SK-N-SH treated with all-trans-retinoic acid at 6 μM for 48 hours (cell line): ENCODE results near the gene RECK.

Experiments
- ATAC-seq: fragments of 200-7000 bp; cut with Tn5 transposase; 3 replicates; pipeline ENCODE4 v1.9.1; 2020; ENCODE audit warnings: mild to moderate bottlenecking, moderate library complexity
- ARNTL ChIP-seq: fragments of 450-650 bp; formaldehyde crosslinking; IDR thresholded peaks from 2 replicates; pipeline ENCODE4 v1.5.0; 2020; ENCODE audit warnings: low read depth, mild to moderate bottlenecking, moderate library complexity, borderline replicate concordance
- BACH2 ChIP-seq: fragments of 250-450 bp; sonication (Bioruptor Pico); IDR thresholded peaks from 2 replicates; pipeline ENCODE4 v1.9.0; 2021; ENCODE audit warnings: mild to moderate bottlenecking, borderline replicate concordance
- CREB5 ChIP-seq: fragments of 250-450 bp; sonication (Bioruptor Pico); IDR thresholded peaks from 2 replicates; pipeline ENCODE4 v1.5.1; 2020; ENCODE audit warnings: low read depth, mild to moderate bottlenecking, moderate library complexity
- CSDC2 ChIP-seq: fragments of 250-450 bp; sonication (Bioruptor Pico); IDR thresholded peaks from 2 replicates; pipeline ENCODE4 v1.5.0; 2020; ENCODE audit warnings: mild to moderate bottlenecking, moderate library complexity
- CSRNP3 ChIP-seq: fragments of 250-450 bp; sonication (Bioruptor Pico); IDR thresholded peaks from 2 replicates; pipeline ENCODE4 v1.5.1; 2021; ENCODE audit warnings: mild to moderate bottlenecking, moderate library complexity
- ESRRG ChIP-seq: fragments of 250-450 bp; sonication (Bioruptor Pico); IDR thresholded peaks from 2 replicates; pipeline ENCODE4 v1.6.1; 2021; ENCODE audit warnings: mild to moderate bottlenecking
- GLIS3 ChIP-seq: fragments of 250-450 bp; sonication (Bioruptor Pico); IDR thresholded peaks from 2 replicates; pipeline ENCODE4 v1.5.0; 2020; ENCODE audit warnings: mild to moderate bottlenecking, moderate library complexity
- ISL1 ChIP-seq: fragments of 250-450 bp; sonication (Bioruptor Pico); IDR thresholded peaks from 2 replicates; pipeline ENCODE4 v2.1.2; 2022; ENCODE audit warnings: mild to moderate bottlenecking, moderate library complexity
- OSR1 ChIP-seq: fragments of 250-450 bp; sonication (Bioruptor Pico); IDR thresholded peaks from 2 replicates; pipeline ENCODE4 v1.8.0; 2022; ENCODE audit warnings: moderate library complexity, mild to moderate bottlenecking, inconsistent platforms
- PATZ1 ChIP-seq: fragments of 250-450 bp; sonication (Bioruptor Pico); IDR thresholded peaks from 2 replicates; pipeline ENCODE4 v1.8.0; 2020; ENCODE audit warnings: mild to moderate bottlenecking, moderate library complexity, borderline replicate concordance
- POU6F1 ChIP-seq: fragments of 250-450 bp; sonication (Bioruptor Pico); IDR thresholded peaks from 2 replicates; pipeline ENCODE4 v1.8.0; 2021; ENCODE audit warnings: low read depth, mild to moderate bottlenecking, moderate library complexity, borderline replicate concordance
- PPARA ChIP-seq: fragments of 250-450 bp; sonication (Bioruptor Pico); IDR thresholded peaks from 2 replicates; pipeline ENCODE4 v1.5.0; 2020; ENCODE audit warnings: mild to moderate bottlenecking, borderline replicate concordance
- RARB ChIP-seq: fragments of 250-450 bp; sonication (Bioruptor Pico); IDR thresholded peaks from 2 replicates; pipeline ENCODE4 v1.8.0; 2021; ENCODE audit warnings: mild to moderate bottlenecking, moderate library complexity
- SNAI2 ChIP-seq: fragments of 250-450 bp; sonication (Bioruptor Pico); IDR thresholded peaks from 2 replicates; pipeline ENCODE4 v1.5.0; 2020; ENCODE audit warnings: mild to moderate bottlenecking, moderate library complexity
- TCF4 ChIP-seq: fragments of 250-450 bp; sonication (Bioruptor Pico); IDR thresholded peaks from 2 replicates; pipeline ENCODE4 v1.8.0; 2021; ENCODE audit warnings: mild to moderate bottlenecking, moderate library complexity, borderline replicate concordance
- TOX ChIP-seq: fragments of 250-450 bp; sonication (Bioruptor Pico); IDR thresholded peaks from 2 replicates; pipeline ENCODE4 v1.8.0; 2021; ENCODE audit warnings: mild to moderate bottlenecking, moderate library complexity, borderline replicate concordance
- TSHZ2 ChIP-seq: fragments of 250-450 bp; sonication (Bioruptor Pico); IDR thresholded peaks from 2 replicates; pipeline ENCODE4 v1.5.0; 2020; ENCODE audit warnings: mild to moderate bottlenecking, moderate library complexity
- ZC3H10 ChIP-seq: fragments of 250-450 bp; sonication (Bioruptor Pico); IDR thresholded peaks from 2 replicates; pipeline ENCODE4 v1.5.1; 2021; ENCODE audit warnings: mild to moderate bottlenecking, moderate library complexity
- ZFP3 ChIP-seq: fragments of 250-450 bp; sonication (Bioruptor Pico); IDR thresholded peaks from 2 replicates; pipeline ENCODE4 v1.5.0; 2020; ENCODE audit warnings: mild to moderate bottlenecking, moderate library complexity
- ZNF565 ChIP-seq: fragments of 450-650 bp; formaldehyde crosslinking; conservative IDR thresholded peaks from 2 replicates; pipeline ENCODE4 v1.5.0; 2020; ENCODE audit warnings: low read depth, mild to moderate bottlenecking, moderate library complexity
- ZNF70 ChIP-seq: fragments of 450-650 bp; formaldehyde crosslinking; IDR thresholded peaks from 2 replicates; pipeline ENCODE4 v1.5.0; 2020; ENCODE audit warnings: mild to moderate bottlenecking, moderate library complexity
- ZNF8 ChIP-seq: fragments of 450-650 bp; formaldehyde crosslinking; IDR thresholded peaks from 2 replicates; pipeline ENCODE4 v1.5.0; 2020; ENCODE audit warnings: mild to moderate bottlenecking, moderate library complexity

RECK gene

GRCh38 chr9:36036780-36037548 lies at the start of gene RECK:
TSS of gene RECK (plus strand) at chr9:36036913. CDS start at chr9:36036999, 86 bp downstream.
- peak; percentile 78 for ATAC-seq
- TF ChIP-seq TCF4 (CRISPR knock-in tag) (no peak), ARNTL (CRISPR knock-in tag) (no peak), PATZ1 (no peak), BACH2 (CRISPR knock-in tag) (no peak), ISL1 (CRISPR knock-in tag) (no peak), CREB5 (CRISPR knock-in tag) (no peak), OSR1 (CRISPR knock-in tag) (no peak), TSHZ2 (CRISPR knock-in tag) (no peak), ZNF8 (CRISPR knock-in tag) (no peak), ZFP3 (CRISPR knock-in tag) (no peak), TOX (CRISPR knock-in tag) (no peak), ZNF70 (no peak), POU6F1 (CRISPR knock-in tag) (no peak), ZC3H10 (CRISPR knock-in tag) (no peak), PPARA (CRISPR knock-in tag) (no peak)
- TF ChIP-seq, all 23 proteins: peak for 0

- TF ChIP-seq ZNF70, result no peak
- TF ChIP-seq CSRNP3 (CRISPR knock-in tag), result no peak
- TF ChIP-seq CSDC2 (CRISPR knock-in tag), result no peak
- no peak for TF ChIP-seq TOX (CRISPR knock-in tag)
- TF ChIP-seq GLIS3 (CRISPR knock-in tag), result no peak
- no peak for TF ChIP-seq POU6F1 (CRISPR knock-in tag)
- no peak for TF ChIP-seq SNAI2 (CRISPR knock-in tag)
- TF ChIP-seq ZFP3 (CRISPR knock-in tag), result no peak
- no peak for TF ChIP-seq OSR1 (CRISPR knock-in tag)
- TF ChIP-seq ESRRG, result no peak
- TF ChIP-seq ZNF565 (CRISPR knock-in tag), result no peak
- no peak for TF ChIP-seq ZNF8 (CRISPR knock-in tag)
- TF ChIP-seq TSHZ2 (CRISPR knock-in tag), result no peak
- no peak for TF ChIP-seq BACH2 (CRISPR knock-in tag)
- no peak for TF ChIP-seq PATZ1
- no peak for TF ChIP-seq TCF4 (CRISPR knock-in tag)
- TF ChIP-seq RARB (CRISPR knock-in tag), result no peak
- TF ChIP-seq PPARA (CRISPR knock-in tag), result no peak
- no peak for TF ChIP-seq ARNTL (CRISPR knock-in tag)
These were observed 46.6 kb upstream of the RECK start for GRCh38 chr9:35990155-35990554.

More at GRCh38 chr9:35990155-35990554, 46.6 kb upstream of the RECK start:
- ATAC-seq, result no peak
